Breast epithelium (tissue), 4 donors: Measurements from ENCODE around the gene FGF21. TPM values are rescaled to one million over a fixed set of nuclear protein-coding genes. Genes with fewer than 3 reads are reported as not detected.

Experiments used
- DNase-seq, 2 donors: peaks; one replicate each; pipeline ENCODE4 v3.0.0-alpha.2; 2019; ENCODE audit warnings: low spot score in 2 of 2
- H3K27ac ChIP-seq, 2 donors: fragments of 200-600 bp; sonication (generic) in 1 of 2; one replicate each; pipeline ENCODE4 v1.5.1; 2016 to 2019; ENCODE audit warnings: mild to moderate bottlenecking in 1 of 2
- H3K27me3 ChIP-seq, 2 donors: fragments of 200-600 bp; sonication (generic) in 1 of 2; one replicate each; pipeline versions ENCODE4 v1.5.1 to v1.6.0; 2017 to 2019; ENCODE audit warnings: control low read depth in 1 of 2, mild to moderate bottlenecking in 1 of 2
- H3K36me3 ChIP-seq: fragments of 200-600 bp; one replicate; pipeline ENCODE4 v1.5.1; 2019
- H3K4me1 ChIP-seq, 2 donors: fragments of 200-600 bp; sonication (generic); one replicate each; pipeline ENCODE4 v1.5.1; 2016 to 2019; ENCODE audit warnings: control low read depth in 1 of 2
- H3K4me3 ChIP-seq, 3 donors: fragments of 200-600 bp; sonication (generic); 1 replicate in 2 of 3; 2 replicates in 1 of 3; pipeline ENCODE4 v1.5.1; 2016 to 2019; ENCODE audit warnings: mild to moderate bottlenecking in 3 of 3, moderate library complexity in 2 of 3
- H3K9me3 ChIP-seq, 2 donors: fragments of 200-600 bp; sonication (generic) in 1 of 2; one replicate each; pipeline ENCODE4 v1.5.1; 2016 to 2019; ENCODE audit warnings: control low read depth in 1 of 2
- CTCF ChIP-seq, 3 donors: fragments of 450-650 bp; IDR thresholded peaks; one replicate each; pipeline ENCODE4 v1.5.1; 2016 to 2017; ENCODE audit warnings: antibody characterized with exemption in 3 of 3, mild to moderate bottlenecking in 3 of 3, moderate library complexity in 3 of 3
- POLR2A ChIP-seq: fragments of 450-650 bp; IDR thresholded peaks from one replicate; pipeline ENCODE4 v1.6.1; 2016; ENCODE audit warnings: antibody characterized with exemption, mild to moderate bottlenecking, moderate library complexity
- POLR2AphosphoS5 ChIP-seq, 3 donors: sonication (generic); formaldehyde crosslinking; IDR thresholded peaks; one replicate each; pipeline ENCODE4 v1.6.1; 2017; ENCODE audit warnings: antibody characterized with exemption in 3 of 3
- intact Hi-C: fragments of 100-400 bp; cut with DNase I; formaldehyde crosslinking; loops from one replicate; pipeline ENCODE4 v1.15.1; 2023; ENCODE audit warnings: low total_unique reads
- total RNA-seq, 3 donors: library from RNA; depleted of rRNA; stranded (reverse); fragments of >200 nt; gene quantifications; one replicate each; pipeline ENCODE4 v1.1.0, GENCODE V29; 2016

The FGF21 gene
- total RNA-seq, 3 donors from 2014 or later, result not detected

DNA sequence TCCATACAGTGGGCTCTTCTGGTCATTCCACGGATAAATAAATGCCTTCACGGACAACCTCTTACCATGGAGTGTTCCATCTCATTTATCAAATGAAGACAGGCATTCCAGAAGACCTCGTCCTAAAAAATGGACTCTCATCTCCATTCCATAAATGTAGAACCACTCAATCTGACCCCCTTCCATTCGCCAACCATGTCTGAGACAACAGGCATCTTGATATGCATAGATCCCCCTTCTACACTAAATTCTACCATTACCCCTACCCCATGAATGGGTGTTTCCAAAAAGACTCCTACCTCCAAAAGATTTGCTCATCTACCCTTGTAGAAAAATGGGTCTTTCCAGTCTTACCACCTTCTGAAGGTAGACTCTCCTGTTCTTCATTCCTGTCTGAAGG, 23.9 kb upstream of the FGF21 start:
- H3K27me3 ChIP-seq, result no peaks in the 10 kb centered on the region
- DNase-seq, result no peak
- no peak overlapping the region for H3K4me3 ChIP-seq
- no peak for TF ChIP-seq POLR2A
- TF ChIP-seq CTCF (IDR thresholded peaks at IDR 0.05), result no peak
- TF ChIP-seq POLR2AphosphoS5 (IDR thresholded peaks at IDR 0.05), result no peak
- no peaks in the 10 kb centered on the region for H3K36me3 ChIP-seq
- intact Hi-C loops, result no loop called here
- no peaks in the 10 kb centered on the region for H3K4me1 ChIP-seq
- H3K27ac ChIP-seq, result no peak overlapping the region
- no peaks in the 10 kb centered on the region for H3K9me3 ChIP-seq

DNA sequence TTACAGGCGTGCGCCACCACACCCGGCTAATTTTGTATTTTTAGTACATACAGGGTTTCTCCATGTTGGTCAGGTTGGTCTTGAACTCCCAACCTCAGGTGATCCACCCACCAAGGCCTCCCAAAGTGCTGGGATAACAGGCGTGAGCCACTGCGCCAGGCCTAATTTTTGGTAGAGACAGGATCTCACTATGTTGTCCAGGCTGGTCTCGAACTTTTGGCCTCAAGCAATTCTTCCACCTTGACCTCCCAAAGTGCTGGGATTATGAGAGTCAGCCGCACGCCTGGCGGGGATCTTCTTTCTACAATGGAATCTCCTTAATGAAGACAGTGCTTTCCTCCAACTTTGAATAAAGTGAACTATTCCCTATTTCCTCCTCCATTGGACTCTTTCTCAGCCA, 20.7 kb upstream of the FGF21 start:
- intact Hi-C loops, result no loop called here
- no peaks in the 10 kb centered on the region for H3K27me3 ChIP-seq
- no peak for TF ChIP-seq CTCF (IDR thresholded peaks at IDR 0.05)
- no peak for TF ChIP-seq POLR2AphosphoS5 (IDR thresholded peaks at IDR 0.05)
- TF ChIP-seq POLR2A, result no peak
- H3K4me1 ChIP-seq, result no peaks in the 10 kb centered on the region
- no peaks in the 10 kb centered on the region for H3K36me3 ChIP-seq
- no peak overlapping the region for H3K4me3 ChIP-seq
- H3K9me3 ChIP-seq, result no peaks in the 10 kb centered on the region
- no peak for DNase-seq
- H3K27ac ChIP-seq, result no peak overlapping the region

- TF ChIP-seq CTCF (IDR thresholded peaks at IDR 0.05) (no peak), POLR2AphosphoS5 (IDR thresholded peaks at IDR 0.05) (no peak), POLR2A (no peak)
- Histone ChIP-seq H3K27me3 (no peaks in the 10 kb centered on the region), H3K36me3 (no peaks in the 10 kb centered on the region), H3K4me3 (no peak overlapping the region), H3K27ac (no peak overlapping the region), H3K4me1 (no peaks in the 10 kb centered on the region), H3K9me3 (no peaks in the 10 kb centered on the region)
- DNase-seq, result no peak
- intact Hi-C loops, result no loop called here
Observed at GRCh38 chr19:48735031-48735615, 20.2 kb upstream of the FGF21 start.

DNA sequence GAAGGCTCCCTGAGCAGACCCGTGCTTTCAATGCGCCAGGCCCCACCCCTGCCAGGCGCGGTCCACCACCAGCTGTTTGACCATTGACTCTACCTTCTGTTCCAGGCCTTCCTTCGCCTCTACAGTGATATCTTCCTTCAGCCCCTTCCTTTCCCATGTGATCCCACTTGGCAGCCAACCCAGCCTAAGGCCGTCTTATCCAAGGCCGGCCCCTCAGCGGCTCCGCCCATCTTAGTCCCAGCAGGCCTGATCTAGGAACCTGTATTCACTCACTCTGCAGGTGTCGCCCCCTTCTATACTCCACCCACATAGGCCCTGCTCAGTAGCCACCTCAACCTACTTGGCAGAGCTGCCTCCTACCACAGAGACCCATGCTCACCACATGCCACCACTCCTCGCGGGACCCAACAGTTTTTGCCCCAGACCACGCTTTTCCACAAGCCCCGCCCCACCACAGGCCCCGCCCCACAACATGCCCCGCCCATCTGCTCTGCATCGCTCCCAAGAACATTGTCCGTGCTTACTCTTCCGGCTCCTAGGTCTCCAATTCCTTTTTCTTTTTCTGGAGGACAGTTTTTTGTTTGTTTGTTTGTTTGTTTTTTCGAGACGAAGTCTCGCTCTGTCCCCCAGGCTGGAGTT, 17.8 kb upstream of the FGF21 start:
- H3K4me3 ChIP-seq, result no peak overlapping the region
- intact Hi-C loops, result no loop called here
- no peaks in the 10 kb centered on the region for H3K9me3 ChIP-seq
- no peaks in the 10 kb centered on the region for H3K36me3 ChIP-seq
- H3K27ac ChIP-seq, result no peak overlapping the region
- TF ChIP-seq CTCF (IDR thresholded peaks at IDR 0.05), result no peak
- TF ChIP-seq POLR2AphosphoS5 (IDR thresholded peaks at IDR 0.05), result no peak
- TF ChIP-seq POLR2A, result no peak
- no peak for DNase-seq
- H3K4me1 ChIP-seq, result no peaks in the 10 kb centered on the region
- H3K27me3 ChIP-seq, result no peaks in the 10 kb centered on the region

DNA sequence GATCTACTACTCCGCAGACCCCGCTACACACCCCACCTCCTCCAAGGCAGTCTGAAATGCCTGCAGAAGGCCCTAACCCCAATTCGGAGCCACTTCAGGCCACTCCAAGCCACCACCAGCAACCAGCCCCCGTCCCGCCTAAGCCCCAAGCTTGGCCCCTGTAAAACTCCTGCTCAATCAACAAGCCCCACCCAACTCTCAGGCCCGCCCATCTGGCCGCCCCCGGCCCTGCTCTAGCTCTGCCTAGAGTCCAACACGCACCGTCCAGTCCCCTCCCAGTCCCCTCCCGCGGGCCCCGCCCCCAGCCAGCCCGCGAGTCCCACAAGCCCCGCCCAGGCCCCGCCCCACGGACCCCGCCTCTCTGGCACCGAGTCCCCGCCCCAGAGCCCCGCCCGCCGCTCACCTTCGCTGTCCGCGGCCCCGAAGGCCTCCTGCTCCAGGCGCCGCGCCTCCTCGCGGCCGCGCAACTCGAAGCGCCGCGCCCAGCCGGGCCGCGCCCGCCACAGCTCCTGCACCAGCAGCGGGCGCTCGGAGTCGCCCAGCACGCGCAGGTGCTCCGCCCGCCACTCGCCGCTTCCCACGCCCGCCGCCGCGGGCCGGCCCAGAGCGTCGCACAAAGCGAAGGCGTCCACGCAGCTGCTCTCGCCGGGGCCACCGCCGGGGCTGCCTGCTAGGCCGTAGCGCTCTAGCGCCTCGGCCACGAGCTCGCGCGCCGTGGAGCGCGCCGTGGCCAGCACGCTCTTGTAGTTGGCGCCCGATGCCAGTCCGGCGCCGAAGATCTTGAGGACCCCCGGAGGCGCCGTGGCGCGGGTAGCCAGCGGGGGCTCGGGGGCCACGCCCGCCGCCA, 16.5 kb upstream of the FGF21 start:
- no peaks in the 10 kb centered on the region for H3K27me3 ChIP-seq
- TF ChIP-seq POLR2A (no peak), POLR2AphosphoS5 (IDR thresholded peaks at IDR 0.05) (peak in 1 of 3 donors; percentile 26)
- intact Hi-C loops, result no loop called here
- no peaks in the 10 kb centered on the region for H3K9me3 ChIP-seq
- H3K27ac ChIP-seq, result peak overlapping the region; percentile 76
- DNase-seq, result peak; percentile 90 to 96
- H3K4me1 ChIP-seq, result no peaks in the 10 kb centered on the region
- H3K36me3 ChIP-seq, result no peaks in the 10 kb centered on the region
- H3K4me3 ChIP-seq, result peak overlapping the region; percentile 50 to 81 (median 68)
